ENCODE measurements around the gene ZNF260.

- TF ChIP-seq CTCF (IDR thresholded peaks at IDR 0.05; ENCODE audit: insufficient read depth, low read length, poor library complexity, severe bottlenecking) (no peak), EZH2phosphoT487 (conservative IDR thresholded peaks at IDR 0.05; ENCODE audit: low read length) (no peak)
Measured at GRCh38 chr19:36488846-36489117, 39.3 kb downstream of the ZNF260 start.

Measured in SU-DHL-6 (cell line).